ENCODE results near the gene SYT3. TPM values are rescaled to one million over a fixed set of nuclear protein-coding genes. Genes with fewer than 3 reads are reported as not detected.
"Not testable (repeated sequence)": the region's sequence is repeated elsewhere in the genome, so short reads cannot be mapped to it uniquely, and the experiment has no call there.

Gene SYT3
- total RNA-seq, 2 experiments from 2014 or later, result not detected

DNA sequence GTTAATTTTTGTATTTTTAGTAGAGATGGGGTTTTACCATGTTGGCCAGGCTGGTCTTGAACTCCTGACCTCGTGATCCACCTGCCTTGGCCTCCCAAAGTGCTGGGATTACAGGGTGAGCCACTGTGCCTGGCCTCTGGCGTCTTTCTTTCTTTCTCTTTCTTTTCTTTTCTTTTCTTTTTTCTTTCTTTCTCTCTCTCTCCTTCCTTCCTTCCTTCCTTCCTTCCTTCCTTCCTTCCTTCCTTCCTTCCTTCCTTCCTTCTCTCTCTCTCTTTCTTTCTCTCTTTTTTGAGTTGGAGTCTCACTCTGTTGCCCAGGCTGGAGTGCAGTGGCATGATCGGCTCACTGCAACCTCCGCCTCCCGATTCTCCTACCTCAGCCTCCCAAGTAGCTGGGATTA is 20.5 kb downstream of the SYT3 start:
- H3K27ac Mint-ChIP-seq; DNase-seq; H3K4me1 Mint-ChIP-seq; H3K4me3 Mint-ChIP-seq; ATAC-seq; H3K36me3 Mint-ChIP-seq; H3K9me3 Mint-ChIP-seq (ENCODE audit: low read depth); H3K27me3 Mint-ChIP-seq; CTCF ChIA-PET: not testable (repeated sequence)

- CTCF ChIA-PET; H3K4me3 Mint-ChIP-seq; H3K4me1 Mint-ChIP-seq; H3K27me3 Mint-ChIP-seq; DNase-seq; H3K9me3 Mint-ChIP-seq (ENCODE audit: low read depth); H3K36me3 Mint-ChIP-seq; H3K27ac Mint-ChIP-seq; ATAC-seq: not testable (repeated sequence)
These were observed 21.3 kb downstream of the SYT3 start for GRCh38 chr19:50618379-50618778.

DNA sequence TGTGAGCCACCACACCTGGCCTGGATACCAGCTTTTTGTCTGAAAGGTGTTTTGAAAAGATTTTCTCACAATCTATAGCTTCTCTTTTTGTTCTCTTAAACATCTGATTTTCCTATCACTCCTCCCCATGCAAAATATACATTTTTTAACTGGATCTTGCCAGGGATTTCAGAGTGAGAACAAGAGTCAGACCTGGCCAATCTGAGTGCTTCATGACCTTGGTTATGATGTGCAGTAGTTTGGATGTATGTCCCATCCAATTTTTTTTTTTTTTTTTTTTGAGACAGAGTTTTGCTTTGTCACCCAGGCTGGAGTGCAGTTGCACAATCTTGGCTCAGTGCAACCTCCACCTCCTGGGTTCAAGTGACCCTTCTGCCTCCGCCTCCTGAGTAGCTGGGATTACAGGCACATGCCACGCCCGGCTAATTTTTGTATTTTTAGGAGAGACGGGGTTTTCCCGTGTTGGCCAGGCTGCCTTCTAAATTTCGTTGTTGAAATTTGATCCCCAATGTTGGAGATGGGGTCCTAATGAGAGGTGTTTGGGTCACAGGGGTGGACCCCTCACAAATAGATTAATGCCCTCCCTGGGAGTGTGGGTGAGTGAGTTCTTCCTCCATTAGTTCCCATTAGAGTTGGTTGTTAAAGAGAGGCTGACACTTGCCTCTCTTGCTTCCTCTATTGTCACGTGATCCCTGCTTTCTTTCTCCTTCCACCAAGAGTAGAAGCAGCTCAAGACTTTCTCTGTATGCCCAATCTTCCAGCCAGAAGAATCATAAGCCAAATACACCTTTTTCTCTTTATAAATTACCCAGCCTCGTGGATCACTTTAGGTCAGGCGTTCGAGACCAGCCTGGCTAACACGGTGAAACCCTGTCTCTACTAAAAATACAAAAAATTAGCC is 26.9 kb downstream of the SYT3 start:
- H3K4me1 Mint-ChIP-seq; H3K27ac Mint-ChIP-seq; DNase-seq; H3K36me3 Mint-ChIP-seq; ATAC-seq; H3K4me3 Mint-ChIP-seq; CTCF ChIA-PET; H3K27me3 Mint-ChIP-seq; H3K9me3 Mint-ChIP-seq (ENCODE audit: low read depth): not testable (repeated sequence)

GRCh38 chr19:50607874-50608785 is 31.6 kb downstream of the SYT3 start:
- ATAC-seq (peak; percentile 95), DNase-seq (peak; percentile 88)
- Mint-ChIP-seq H3K4me1 (peaks cover 7% of the 10 kb centered on the region), H3K27me3 (peaks cover 11% of the 10 kb centered on the region), H3K27ac (no peak overlapping the region), H3K36me3 (no peaks in the 10 kb centered on the region), H3K4me3 (no peak overlapping the region), H3K9me3 (ENCODE audit: low read depth) (peaks cover 7% of the 10 kb centered on the region)
- CTCF ChIA-PET, result interaction anchor here (0.7 to 1.7 kb wide), 11 partner anchors 17 to 1181 kb away, joined by 3 to 7 read pairs (median 4); no protein-coding TSS in a partner anchor

- DNase-seq (no peak), ATAC-seq (no peak)
- Mint-ChIP-seq H3K9me3 (ENCODE audit: low read depth) (peaks cover 7% of the 10 kb centered on the region), H3K36me3 (no peaks in the 10 kb centered on the region), H3K27ac (no peak overlapping the region), H3K4me1 (peaks cover 7% of the 10 kb centered on the region), H3K27me3 (peaks cover 13% of the 10 kb centered on the region), H3K4me3 (no peak overlapping the region)
- CTCF ChIA-PET, result interaction anchor here (0.7 to 1.7 kb wide), 7 partner anchors 18 to 314 kb away, joined by 3 to 7 read pairs (median 4); no protein-coding TSS in a partner anchor
These were observed 32.3 kb downstream of the SYT3 start for GRCh38 chr19:50607388-50607787.

- H3K4me3 Mint-ChIP-seq; H3K27ac Mint-ChIP-seq; H3K36me3 Mint-ChIP-seq; ATAC-seq; CTCF ChIA-PET; H3K4me1 Mint-ChIP-seq; H3K9me3 Mint-ChIP-seq (ENCODE audit: low read depth); DNase-seq: not testable (repeated sequence)
- peaks cover 19% of the 10 kb centered on the region for H3K27me3 Mint-ChIP-seq
These were observed 33.4 kb downstream of the SYT3 start for GRCh38 chr19:50606059-50606836.

- CTCF ChIA-PET; DNase-seq; H3K9me3 Mint-ChIP-seq (ENCODE audit: low read depth); H3K4me3 Mint-ChIP-seq; H3K27ac Mint-ChIP-seq; H3K4me1 Mint-ChIP-seq; H3K36me3 Mint-ChIP-seq: not testable (repeated sequence)
- H3K27me3 Mint-ChIP-seq, result peaks cover 23% of the 10 kb centered on the region
- ATAC-seq, result peak; percentile 26
These were observed 35.2 kb downstream of the SYT3 start for GRCh38 chr19:50604264-50605073.

- Mint-ChIP-seq H3K4me1 (peaks cover 3% of the 10 kb centered on the region), H3K4me3 (no peak overlapping the region), H3K36me3 (no peaks in the 10 kb centered on the region), H3K27me3 (peaks cover 23% of the 10 kb centered on the region), H3K27ac (no peak overlapping the region), H3K9me3 (ENCODE audit: low read depth) (peaks cover 2% of the 10 kb centered on the region)
- ATAC-seq (no peak), DNase-seq (no peak)
- CTCF ChIA-PET, result interaction anchor here (1.0 kb wide), 1 partner anchor 181 kb away, joined by 4 read pairs; no protein-coding TSS in a partner anchor
These were observed 36.7 kb downstream of the SYT3 start for GRCh38 chr19:50602935-50603334.

DNA sequence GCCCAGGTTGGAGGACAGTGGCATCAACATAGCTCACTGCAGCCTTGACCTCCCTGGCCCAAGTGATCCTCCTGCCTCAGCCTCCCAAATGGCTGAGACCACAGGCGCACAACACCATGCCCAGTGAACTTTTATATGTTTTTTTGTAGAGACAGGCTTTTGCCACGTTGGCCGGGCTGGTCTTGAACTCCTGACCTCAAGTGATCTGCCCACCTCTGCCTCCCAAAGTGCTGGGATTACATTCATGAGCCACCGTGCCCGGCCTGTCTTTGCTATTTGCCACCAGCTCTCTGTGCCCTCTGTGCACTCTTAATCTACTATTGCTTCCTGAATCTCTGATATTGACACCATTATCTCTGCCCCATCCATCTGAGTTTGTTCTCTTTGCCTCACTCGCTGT is 37.2 kb downstream of the SYT3 start:
- peaks cover 3% of the 10 kb centered on the region for H3K4me1 Mint-ChIP-seq
- no peak overlapping the region for H3K27ac Mint-ChIP-seq
- no peak overlapping the region for H3K4me3 Mint-ChIP-seq
- no peaks in the 10 kb centered on the region for H3K36me3 Mint-ChIP-seq
- H3K27me3 Mint-ChIP-seq, result peaks cover 23% of the 10 kb centered on the region
- ATAC-seq (no peak), DNase-seq (no peak)
- H3K9me3 Mint-ChIP-seq (ENCODE audit: low read depth), result peaks cover 2% of the 10 kb centered on the region
- CTCF ChIA-PET, result interaction anchor here (1.0 kb wide), 1 partner anchor 181 kb away, joined by 4 read pairs; no protein-coding TSS in a partner anchor

DNA sequence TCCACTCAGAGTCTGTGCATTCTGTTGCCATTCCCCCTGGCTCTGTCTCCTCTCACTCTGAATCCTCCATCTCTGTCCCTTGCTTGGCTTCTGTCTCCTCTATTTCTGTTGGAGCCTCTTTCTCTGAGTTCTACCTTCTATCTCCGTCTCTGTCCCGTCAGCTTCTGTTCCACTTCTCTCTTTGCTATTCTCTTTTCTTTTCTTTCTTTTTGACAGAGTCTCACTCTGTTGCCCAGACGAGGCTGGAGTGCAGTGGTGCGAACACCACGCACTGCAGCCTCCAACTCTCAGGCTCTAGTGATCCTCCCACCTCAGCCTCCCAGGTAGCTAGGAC is 37.6 kb downstream of the SYT3 start:
- ATAC-seq (no peak), DNase-seq (no peak)
- no peak overlapping the region for H3K4me3 Mint-ChIP-seq
- peaks cover 19% of the 10 kb centered on the region for H3K27me3 Mint-ChIP-seq
- no peak overlapping the region for H3K27ac Mint-ChIP-seq
- CTCF ChIA-PET, result interaction anchor here (1.0 kb wide), 1 partner anchor 182 kb away, joined by 4 read pairs; no protein-coding TSS in a partner anchor
- H3K4me1 Mint-ChIP-seq, result no peaks in the 10 kb centered on the region
- no peaks in the 10 kb centered on the region for H3K36me3 Mint-ChIP-seq
- no peaks in the 10 kb centered on the region for H3K9me3 Mint-ChIP-seq (ENCODE audit: low read depth)

DNA sequence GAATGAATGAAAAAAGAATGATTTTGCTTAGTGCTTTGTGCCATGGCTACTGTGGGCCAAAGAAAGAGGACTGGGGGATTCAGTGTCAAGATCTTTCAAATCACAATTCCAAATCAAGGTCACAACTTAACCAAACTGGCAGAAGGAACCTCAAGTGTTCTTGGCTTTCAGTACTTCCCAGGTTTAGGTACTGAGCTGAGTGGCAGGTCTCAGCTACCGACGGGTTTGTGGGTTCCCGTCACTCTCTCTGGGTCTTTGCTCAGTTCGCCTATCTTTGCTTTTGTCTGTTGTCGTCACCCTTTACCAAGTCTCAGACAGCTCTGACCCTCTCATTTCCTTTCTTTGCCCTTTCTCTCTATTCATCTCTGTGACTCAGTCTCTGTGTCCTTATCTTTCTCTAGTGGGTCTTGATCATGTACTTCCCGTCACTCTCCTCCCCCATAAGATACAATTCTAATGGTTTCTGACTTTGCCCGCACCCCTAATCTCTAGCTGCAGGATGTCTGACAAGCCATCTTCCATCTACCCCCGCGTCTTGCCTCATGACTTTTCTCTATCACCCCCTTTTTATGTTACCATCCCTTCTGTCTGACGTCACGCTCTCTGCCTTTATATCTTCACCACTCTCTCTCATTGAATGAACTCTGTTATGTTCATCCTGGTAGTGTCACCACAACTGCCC is 38.1 kb downstream of the SYT3 start:
- ATAC-seq (no peak), DNase-seq (no peak)
- Mint-ChIP-seq H3K4me1 (no peaks in the 10 kb centered on the region), H3K4me3 (no peak overlapping the region), H3K27ac (no peak overlapping the region), H3K27me3 (peaks cover 18% of the 10 kb centered on the region), H3K9me3 (ENCODE audit: low read depth) (no peaks in the 10 kb centered on the region), H3K36me3 (no peaks in the 10 kb centered on the region)
- CTCF ChIA-PET, result no interaction called here

DNA sequence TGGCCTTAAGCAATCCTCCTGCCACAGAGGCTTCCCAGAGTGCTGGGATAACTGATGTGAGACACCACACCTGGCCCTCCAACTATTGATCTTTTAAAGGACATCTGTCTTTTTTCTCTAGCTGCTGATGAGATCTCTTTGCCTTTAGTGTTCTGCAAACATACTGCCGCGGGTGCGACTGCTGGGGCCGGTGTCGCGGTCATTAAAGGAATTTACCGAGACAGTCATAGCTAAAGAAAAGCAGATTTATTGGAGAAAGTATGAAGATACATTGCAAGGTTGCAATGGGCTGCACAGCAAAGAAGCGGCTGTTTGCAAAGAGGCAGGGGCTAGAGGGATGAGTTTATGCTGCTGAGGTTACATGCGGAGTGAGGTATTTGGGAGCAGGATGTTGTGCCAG is 40.3 kb downstream of the SYT3 start:
- no peak overlapping the region for H3K4me3 Mint-ChIP-seq
- peaks cover 16% of the 10 kb centered on the region for H3K27me3 Mint-ChIP-seq
- ATAC-seq (no peak), DNase-seq (no peak)
- H3K9me3 Mint-ChIP-seq (ENCODE audit: low read depth), result no peaks in the 10 kb centered on the region
- no peaks in the 10 kb centered on the region for H3K36me3 Mint-ChIP-seq
- no peaks in the 10 kb centered on the region for H3K4me1 Mint-ChIP-seq
- H3K27ac Mint-ChIP-seq, result no peak overlapping the region
- CTCF ChIA-PET, result no interaction called here
